Islet of Langerhans (tissue), 1 donor: ENCODE data around the gene RTN4IP1.

ENCODE experiments used
- FAIRE-seq: peaks from one replicate; lab custom pipeline; 2011; peaks lifted over from hg19 to GRCh38; lab: Jason Lieb, UNC

The RTN4IP1 gene, protein sequence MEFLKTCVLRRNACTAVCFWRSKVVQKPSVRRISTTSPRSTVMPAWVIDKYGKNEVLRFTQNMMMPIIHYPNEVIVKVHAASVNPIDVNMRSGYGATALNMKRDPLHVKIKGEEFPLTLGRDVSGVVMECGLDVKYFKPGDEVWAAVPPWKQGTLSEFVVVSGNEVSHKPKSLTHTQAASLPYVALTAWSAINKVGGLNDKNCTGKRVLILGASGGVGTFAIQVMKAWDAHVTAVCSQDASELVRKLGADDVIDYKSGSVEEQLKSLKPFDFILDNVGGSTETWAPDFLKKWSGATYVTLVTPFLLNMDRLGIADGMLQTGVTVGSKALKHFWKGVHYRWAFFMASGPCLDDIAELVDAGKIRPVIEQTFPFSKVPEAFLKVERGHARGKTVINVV

DNA sequence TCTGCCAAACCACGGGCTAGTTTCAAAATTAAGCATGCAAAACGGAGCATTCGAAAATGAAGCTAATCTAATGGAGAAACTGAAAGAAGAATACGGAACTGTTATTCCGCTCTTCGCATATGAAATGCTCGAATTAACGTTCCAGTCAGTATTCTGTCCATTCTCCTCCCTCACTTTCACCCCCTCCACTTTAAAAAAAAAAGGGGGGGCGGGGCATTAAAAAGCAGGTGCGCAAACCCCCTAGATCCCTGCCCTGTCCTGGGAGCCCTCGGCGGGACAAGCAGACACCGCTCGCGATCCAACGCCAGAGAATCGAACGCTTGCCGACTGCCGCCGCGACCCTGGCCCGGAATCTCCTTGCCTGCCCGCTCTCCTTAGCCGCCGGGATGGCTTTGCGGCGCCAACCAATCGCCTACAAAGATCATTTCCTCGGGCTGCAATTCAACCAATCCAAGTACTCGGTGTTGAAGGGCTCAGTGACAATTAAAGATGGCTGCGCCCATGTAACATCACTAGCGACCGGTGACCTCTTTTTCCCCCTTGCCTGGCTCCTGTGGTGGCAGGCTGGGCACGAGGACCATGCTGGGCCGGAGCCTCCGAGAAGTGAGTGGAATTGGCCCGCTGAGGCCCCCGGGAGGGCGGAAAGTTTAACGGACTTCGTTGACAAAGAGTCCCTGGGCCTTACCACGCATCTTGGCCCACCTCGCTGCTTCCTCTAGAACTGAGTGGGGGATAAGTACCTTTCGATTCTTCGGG, at the start of gene RTN4IP1, which contains the start of gene QRSL1:
RTN4IP1 (minus strand) TSS at position 396 of the 756 bp plus-strand sequence. CDS start 477 bp downstream, outside the sequence.
QRSL1 (plus strand) TSS at position 476 of the 756 bp plus-strand sequence; CDS start at position 580, 104 bp downstream.
- FAIRE-seq, result peak; percentile 86

- no peak for FAIRE-seq
Measured at GRCh38 chr6:106677282-106677681, 48.0 kb upstream of the RTN4IP1 start.

DNA sequence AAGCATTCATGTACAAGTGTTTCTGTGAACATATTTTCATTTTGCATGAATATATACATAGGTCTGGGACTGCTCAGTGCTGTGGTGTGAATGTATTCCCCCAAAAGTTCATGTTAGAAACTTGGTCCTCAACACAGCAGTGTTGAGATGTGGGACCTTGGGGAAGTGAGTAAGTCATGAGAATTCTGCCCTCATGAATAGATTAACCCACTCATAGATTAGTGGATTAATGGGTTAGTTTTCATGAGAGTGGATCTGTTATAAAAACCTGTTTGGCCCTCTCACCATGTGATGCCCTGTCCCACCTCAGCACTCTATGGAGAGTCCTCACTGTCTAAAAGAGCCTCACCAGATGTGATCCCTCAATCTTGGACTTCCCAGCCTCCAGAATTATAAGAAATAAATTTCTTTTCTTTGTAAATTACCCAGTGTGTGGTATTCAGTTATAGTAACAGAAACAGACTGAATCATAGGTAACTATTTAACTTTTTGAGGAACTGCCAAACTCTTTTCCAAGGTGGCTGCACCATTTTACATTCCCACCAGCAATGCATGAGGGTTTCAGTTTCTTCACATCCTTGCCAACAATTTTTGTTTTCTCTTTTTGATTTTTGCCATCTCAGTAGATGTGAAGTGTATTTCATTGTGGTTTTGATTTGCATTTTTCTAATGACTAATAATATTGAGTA, 45.4 kb upstream of the RTN4IP1 start:
- no peak for FAIRE-seq

DNA sequence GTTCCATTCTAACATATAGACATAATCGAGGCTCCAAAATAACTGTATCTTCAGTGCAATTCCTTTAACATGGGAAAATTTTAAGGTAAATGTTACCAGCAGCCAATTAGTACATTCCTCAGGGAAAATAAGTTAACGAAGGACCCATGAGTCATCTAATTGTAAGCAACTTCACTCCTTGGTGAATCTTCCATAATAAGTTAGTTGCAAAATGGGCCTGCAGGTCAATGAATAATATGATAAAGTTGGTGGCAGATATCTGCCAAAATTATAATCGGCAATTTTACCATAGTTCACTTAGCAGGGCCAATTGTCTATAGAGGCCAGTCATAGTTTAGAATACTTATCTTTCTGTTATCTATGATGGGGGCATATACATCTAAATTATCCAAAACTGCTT, 42.4 kb upstream of the RTN4IP1 start:
- FAIRE-seq, result no peak

DNA sequence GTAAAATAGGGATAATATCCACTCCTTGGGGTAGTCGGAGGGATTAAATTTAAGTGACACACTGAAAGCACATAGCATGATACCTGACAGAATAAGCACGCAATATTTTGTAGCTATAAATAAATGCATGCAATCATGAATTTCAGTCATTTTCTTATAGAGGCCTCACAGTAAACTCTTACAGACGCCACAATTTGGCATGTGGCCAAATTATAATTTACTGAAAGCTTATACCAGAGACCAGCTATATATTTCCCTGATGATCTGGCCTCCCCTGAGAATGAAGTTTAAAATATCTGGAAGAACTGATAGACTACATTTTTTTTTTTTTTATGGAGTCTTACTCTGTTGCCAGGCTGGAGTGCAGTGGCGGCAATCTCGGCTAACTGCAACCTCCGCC, 40.9 kb upstream of the RTN4IP1 start:
- FAIRE-seq, result no peak

- no peak for FAIRE-seq
Measured at GRCh38 chr6:106667022-106667402, 37.7 kb upstream of the RTN4IP1 start.

DNA sequence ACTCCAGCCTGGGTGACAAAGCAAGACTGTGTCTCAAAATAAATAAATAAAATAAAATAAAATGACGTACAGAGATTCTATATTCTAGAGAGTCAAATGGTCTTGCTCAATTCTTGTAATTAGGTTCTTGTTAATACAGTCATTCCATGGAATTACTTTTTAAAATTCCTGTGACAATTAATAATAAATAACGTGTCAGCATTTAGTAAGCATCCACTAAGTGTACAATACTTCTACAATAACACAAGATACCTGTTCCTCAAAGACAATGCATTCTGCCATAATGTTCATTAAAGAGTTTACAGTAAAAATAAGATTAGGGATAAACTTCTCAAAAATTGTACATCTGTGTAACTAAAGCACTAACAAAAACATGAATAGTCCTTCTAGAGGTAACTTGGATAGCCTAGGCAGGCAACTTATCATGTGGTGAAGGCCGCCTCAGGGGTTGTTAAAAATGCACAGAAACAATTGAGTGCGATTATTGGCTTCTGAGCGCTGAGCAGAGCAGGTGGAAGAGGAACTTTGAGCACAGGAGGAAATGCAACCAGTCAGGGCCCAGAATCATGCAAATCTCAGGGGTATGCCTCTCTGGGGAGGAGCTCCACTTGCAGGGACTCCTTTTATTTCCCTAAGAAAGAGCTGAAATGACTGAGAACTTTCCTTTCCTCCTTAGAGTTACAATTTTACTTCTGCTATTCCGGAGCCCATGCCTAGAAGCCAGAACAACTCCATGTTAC, 37.2 kb upstream of the RTN4IP1 start:
- FAIRE-seq, result no peak

GRCh38 chr6:106662458-106662857, 33.2 kb upstream of the RTN4IP1 start:
- no peak for FAIRE-seq

- no peak for FAIRE-seq
Measured at GRCh38 chr6:106659859-106660258, 30.6 kb upstream of the RTN4IP1 start.

GRCh38 chr6:106658469-106658868, 29.2 kb upstream of the RTN4IP1 start:
- FAIRE-seq, result no peak

- FAIRE-seq, result no peak
Measured at GRCh38 chr6:106648651-106649308, 19.5 kb upstream of the RTN4IP1 start.

GRCh38 chr6:106643061-106643460, 13.8 kb upstream of the RTN4IP1 start:
- no peak for FAIRE-seq

GRCh38 chr6:106642476-106642875, 13.2 kb upstream of the RTN4IP1 start:
- FAIRE-seq, result no peak

DNA sequence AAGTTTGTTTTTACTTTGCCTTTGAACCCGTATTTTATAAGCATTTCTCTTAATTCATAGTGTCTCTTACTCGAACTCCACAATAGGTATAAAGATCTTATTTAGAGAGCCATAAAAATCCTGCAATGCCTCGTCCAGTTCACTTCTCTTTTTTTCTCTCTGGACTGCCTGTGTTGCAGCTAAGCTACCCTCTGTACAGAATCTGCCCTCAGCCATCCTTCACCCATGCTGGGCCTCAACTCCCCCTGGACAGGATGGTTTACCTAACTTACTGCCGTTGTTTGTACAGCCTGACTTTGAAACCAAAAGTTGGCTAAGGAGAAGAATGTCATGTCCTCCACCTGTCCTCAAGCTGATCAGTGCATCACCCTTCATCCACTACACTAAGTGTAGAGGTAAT, 10.5 kb upstream of the RTN4IP1 start:
- no peak for FAIRE-seq

- no peak for FAIRE-seq
Measured at GRCh38 chr6:106637717-106638341, 8.5 kb upstream of the RTN4IP1 start.

DNA sequence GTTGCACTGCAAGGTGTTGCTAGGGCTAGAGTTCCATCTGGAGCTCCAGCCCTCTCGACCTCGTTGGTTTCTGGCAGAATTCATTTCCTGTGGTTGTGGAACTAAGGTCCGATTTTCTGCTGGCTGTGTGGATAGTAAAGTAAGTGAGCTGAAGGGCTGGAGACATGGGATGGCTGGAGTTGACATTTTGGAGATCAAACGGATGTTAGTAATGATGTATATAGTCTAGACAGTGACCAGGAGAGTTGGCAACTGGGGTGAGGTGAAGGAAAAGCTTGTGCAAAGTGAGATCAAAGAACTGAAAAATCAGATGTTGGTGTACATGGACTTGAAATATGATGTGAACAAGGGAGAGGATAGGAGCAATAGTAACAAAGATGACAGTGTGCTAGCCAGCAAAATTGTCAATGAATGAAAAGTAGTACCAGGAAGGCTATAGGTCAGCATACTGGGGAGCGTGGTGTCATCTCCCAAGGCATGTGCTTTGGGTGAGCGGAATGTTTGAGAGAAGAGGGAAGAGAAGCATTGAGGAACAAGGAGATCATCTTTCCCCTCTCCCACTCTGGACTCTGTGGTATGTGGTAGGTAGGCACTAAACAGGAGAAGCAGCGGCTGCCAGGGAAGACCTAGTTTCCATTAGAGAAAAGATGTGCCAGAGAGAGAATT, 7.9 kb upstream of the RTN4IP1 start:
- FAIRE-seq, result no peak

GRCh38 chr6:106634565-106634964, 5.3 kb upstream of the RTN4IP1 start:
- no peak for FAIRE-seq

- FAIRE-seq, result no peak
Measured at GRCh38 chr6:106631346-106631745, 2.0 kb upstream of the RTN4IP1 start.

GRCh38 chr6:106630366-106630765, 1.1 kb upstream of the RTN4IP1 start:
- FAIRE-seq, result no peak

GRCh38 chr6:106629859-106630163, 513 bp upstream of the RTN4IP1 start:
- no peak for FAIRE-seq

DNA sequence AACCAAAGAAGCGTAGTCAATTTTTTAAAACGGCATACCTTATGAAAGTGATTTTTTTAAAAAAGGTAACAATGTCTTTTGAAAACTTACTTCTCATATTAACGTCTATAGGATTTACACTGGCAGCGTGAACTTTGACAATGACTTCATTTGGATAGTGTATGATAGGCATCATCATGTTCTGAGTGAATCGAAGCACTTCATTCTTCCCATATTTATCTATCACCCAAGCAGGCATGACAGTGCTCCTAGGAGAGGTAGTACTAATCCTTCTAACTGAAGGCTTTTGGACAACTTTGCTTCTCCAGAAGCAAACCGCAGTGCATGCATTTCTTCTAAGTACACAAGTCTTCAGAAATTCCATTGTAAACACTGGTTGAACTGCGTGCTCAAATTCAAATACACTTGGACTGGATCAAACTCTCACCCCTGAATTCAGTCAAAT, 618 bp downstream of the RTN4IP1 start:
- FAIRE-seq, result no peak
